Astrocyte of the spinal cord (primary cell): ENCODE results near the gene CNTNAP5.

ENCODE experiments used
- DNase-seq: peaks from one replicate; pipeline ENCODE4 v3.0.0; 2011; ENCODE audit warnings: low read depth, low spot score
- H3K4me3 ChIP-seq: 2 replicates; pipeline ENCODE4 v1.5.1; 2011; ENCODE audit warnings: low read depth, mild to moderate bottlenecking, low read length, moderate library complexity
- CTCF ChIP-seq: IDR thresholded peaks from 2 replicates; pipeline ENCODE4 v1.5.1; 2012; ENCODE audit warnings: low read depth, mild to moderate bottlenecking, low read length, inconsistent platforms
- in situ Hi-C: cut with HindIII; loops from 2 replicates; pipeline ENCODE4 v1.10.0; 2017; ENCODE audit warnings: low sequenced_read_pairs

The CNTNAP5 gene

GRCh38 chr2:124523096-124523495, 498.0 kb downstream of the CNTNAP5 start:
- TF ChIP-seq CTCF: no peak
- no peak for DNase-seq
- in situ Hi-C loops: no loop called here
- no peak overlapping the region for H3K4me3 ChIP-seq

DNA sequence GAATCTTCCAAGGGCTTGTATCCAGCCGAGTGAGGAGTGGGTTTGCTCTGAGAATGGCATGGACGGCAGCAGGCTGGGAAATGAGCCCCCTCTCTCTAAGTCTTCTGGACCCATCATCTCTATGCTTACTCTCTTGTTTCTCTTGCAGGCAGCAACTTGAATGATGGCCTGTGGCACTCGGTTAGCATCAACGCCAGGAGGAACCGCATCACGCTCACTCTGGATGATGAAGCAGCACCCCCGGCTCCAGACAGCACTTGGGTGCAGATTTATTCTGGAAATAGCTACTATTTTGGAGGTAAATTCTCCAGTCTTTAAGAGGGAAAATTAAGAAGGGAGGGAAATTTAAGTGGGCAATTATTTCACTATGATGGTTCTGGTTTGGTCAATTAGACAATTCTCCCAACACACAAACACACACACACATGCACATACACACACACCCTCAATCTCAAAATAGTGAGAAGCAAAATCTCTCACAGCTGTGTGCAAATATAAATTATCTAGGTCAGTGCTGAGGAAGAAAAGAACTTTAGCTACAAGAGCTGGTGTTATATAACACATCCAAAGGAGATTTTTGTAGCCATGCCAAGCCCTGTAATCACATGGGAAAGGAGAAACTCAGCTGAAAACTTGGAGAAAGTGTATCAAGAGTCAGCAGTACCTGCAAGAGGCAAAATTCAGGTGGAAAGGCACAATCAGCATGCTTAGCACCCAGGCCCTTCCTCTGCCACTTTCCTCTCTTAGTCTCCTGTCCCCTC, 499.2 kb downstream of the CNTNAP5 start:
- in situ Hi-C loops: no loop called here
- DNase-seq: no peak
- TF ChIP-seq CTCF: no peak
- H3K4me3 ChIP-seq: no peak overlapping the region

GRCh38 chr2:124526221-124526620, 501.1 kb downstream of the CNTNAP5 start:
- in situ Hi-C loops: no loop called here
- DNase-seq: no peak
- no peak for TF ChIP-seq CTCF
- H3K4me3 ChIP-seq: no peak overlapping the region

DNA sequence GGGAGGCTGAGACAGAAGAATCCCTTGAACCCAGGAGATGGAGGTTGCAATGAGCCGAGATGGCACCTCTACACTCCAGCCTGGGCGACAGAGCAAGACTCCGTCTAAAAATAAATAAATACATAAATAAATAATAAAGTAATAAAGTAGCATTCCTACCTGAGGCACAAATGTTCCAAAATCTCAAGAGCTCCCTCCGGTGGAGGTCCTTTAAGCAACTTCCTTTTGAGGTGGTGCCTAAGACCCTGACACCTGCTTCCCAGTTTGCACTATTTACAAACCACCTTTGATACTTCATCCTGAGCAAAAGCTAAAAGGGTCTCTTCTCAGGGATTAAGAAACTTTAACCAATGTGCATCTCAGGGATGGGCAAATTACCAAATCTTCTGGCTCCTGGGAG, 505.1 kb downstream of the CNTNAP5 start:
- H3K4me3 ChIP-seq: no peak overlapping the region
- DNase-seq: no peak
- TF ChIP-seq CTCF: no peak
- in situ Hi-C loops: no loop called here

DNA sequence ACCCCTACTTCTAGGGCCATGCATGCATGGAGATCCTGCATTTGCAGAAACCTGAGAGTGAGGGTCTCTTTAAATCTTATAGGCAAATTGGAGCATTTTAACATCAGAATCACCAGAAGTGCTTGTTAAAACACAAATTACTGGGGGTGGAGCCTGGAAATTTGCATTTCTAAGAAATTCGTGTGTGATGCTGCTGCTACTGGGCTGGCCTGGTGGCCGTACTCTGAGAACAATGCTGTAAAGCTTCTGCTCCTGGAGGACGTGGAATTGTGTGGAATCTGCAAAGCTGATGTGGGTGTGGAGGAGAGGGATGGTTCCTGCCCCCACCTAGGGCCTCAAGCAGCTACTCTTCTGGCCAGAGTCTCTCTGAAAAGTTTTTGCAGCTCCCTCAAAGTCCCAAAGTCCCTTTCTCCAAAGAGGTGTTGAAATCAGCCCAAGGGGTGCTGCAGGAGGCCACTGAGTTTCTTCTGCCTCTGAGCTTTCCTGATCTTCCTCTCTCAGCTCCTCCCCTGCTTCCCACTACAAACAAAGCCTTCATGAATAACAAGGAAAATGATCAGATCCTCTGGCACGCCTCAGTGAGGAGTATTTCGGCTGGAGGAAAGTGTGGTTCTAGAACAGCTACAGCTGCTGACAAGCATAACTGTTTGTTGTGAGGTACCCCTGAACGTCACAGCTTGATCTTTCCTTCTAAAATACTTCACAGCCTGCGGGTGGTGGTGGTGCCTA, 508.3 kb downstream of the CNTNAP5 start:
- in situ Hi-C loops: no loop called here

GRCh38 chr2:124534028-124534427, 508.9 kb downstream of the CNTNAP5 start:
- in situ Hi-C loops: no loop called here
- no peak overlapping the region for H3K4me3 ChIP-seq
- DNase-seq: no peak
- TF ChIP-seq CTCF: no peak

More for the DNA sequence above, 508.3 kb downstream of the CNTNAP5 start:
- no peak for DNase-seq
- no peak for TF ChIP-seq CTCF
- no peak overlapping the region for H3K4me3 ChIP-seq
